SU-DHL-6 (cell line): ENCODE measurements around the gene MMP17.

Experiments
- H2AFZ ChIP-seq: fragments of 200-600 bp; sonication (generic); 2 replicates; pipeline ENCODE4 v1.6.1; 2014; ENCODE audit warnings: low read depth, mild to moderate bottlenecking, moderate library complexity, mixed read lengths, antibody characterized with exemption, low read length; ENCODE audit not compliant: severe bottlenecking
- H3F3A ChIP-seq: fragments of 200-600 bp; shearing (Covaris generic); 2 replicates; pipeline ENCODE4 v1.6.0; 2016; ENCODE audit warnings: antibody characterized with exemption, mild to moderate bottlenecking; ENCODE audit not compliant: insufficient read depth
- H3K27ac ChIP-seq: fragments of 200-600 bp; sonication (generic); 2 replicates; pipeline ENCODE4 v1.5.1; 2016; ENCODE audit warnings: low read depth, mild to moderate bottlenecking, low read length, moderate library complexity, mixed read lengths
- H3K27me3 ChIP-seq: fragments of 200-600 bp; sonication (generic), shearing (Covaris generic); 2 replicates; pipeline ENCODE4 v1.6.0; 2014; ENCODE audit warnings: mild to moderate bottlenecking, low read length
- H3K36me3 ChIP-seq: fragments of 200-600 bp; sonication (generic); 2 replicates; pipeline ENCODE4 v1.6.1; 2014; ENCODE audit warnings: mild to moderate bottlenecking, low read length, mixed read lengths
- H3K4me2 ChIP-seq: fragments of 300-600, 200-600 bp; shearing (Covaris generic), sonication (generic); 2 replicates; pipeline ENCODE4 v1.6.0; 2014; ENCODE audit warnings: low read length, low read depth, mild to moderate bottlenecking; ENCODE audit not compliant: poor library complexity, severe bottlenecking
- H3K4me3 ChIP-seq: fragments of 200-600 bp; sonication (generic); 2 replicates; pipeline ENCODE4 v1.5.1; 2014; ENCODE audit warnings: antibody characterized with exemption, low read length, mild to moderate bottlenecking, mixed read lengths; ENCODE audit not compliant: insufficient read depth, poor library complexity, severe bottlenecking
- H3K79me2 ChIP-seq: fragments of 200-600 bp; sonication (generic); 2 replicates; pipeline ENCODE4 v1.6.1; 2014; ENCODE audit warnings: mild to moderate bottlenecking, low read length, moderate library complexity; ENCODE audit not compliant: insufficient read depth
- H3K9ac ChIP-seq: fragments of 200-600 bp; sonication (generic); 2 replicates; pipeline ENCODE4 v1.7.0; 2014; ENCODE audit warnings: mild to moderate bottlenecking, low read length
- H3K9me2 ChIP-seq: fragments of 200-600 bp; sonication (generic); replicated peaks from 2 replicates; pipeline ENCODE4 v1.6.1; 2014; ENCODE audit warnings: low read length; ENCODE audit not compliant: insufficient read depth
- H3K9me3 ChIP-seq: fragments of 200-600 bp; sonication (generic); 2 replicates; pipeline ENCODE4 v1.6.1; 2014; ENCODE audit warnings: low read length, mixed read lengths; ENCODE audit not compliant: insufficient read depth
- H4K20me1 ChIP-seq: fragments of 200-600 bp; sonication (generic); 2 replicates; pipeline ENCODE4 v1.6.1; 2014; ENCODE audit warnings: low read depth, mild to moderate bottlenecking, antibody characterized with exemption, low read length, moderate library complexity, mixed read lengths
- CTCF ChIP-seq: fragments of 200-600 bp; sonication (generic); IDR thresholded peaks from one replicate; pipeline ENCODE4 v1.5.1; 2017; ENCODE audit warnings: antibody characterized with exemption, mild to moderate bottlenecking, low read length, moderate library complexity; ENCODE audit not compliant: insufficient read depth, poor library complexity, severe bottlenecking
- EZH2phosphoT487 ChIP-seq: fragments of 200-600 bp; sonication (generic), shearing (Covaris generic); conservative IDR thresholded peaks from 2 replicates; pipeline ENCODE4 v1.6.1; 2018; ENCODE audit warnings: mild to moderate bottlenecking, antibody characterized with exemption, low read length, moderate library complexity, mixed read lengths

MMP17 gene

GRCh38 chr12:131854861-131855476 is 26.8 kb downstream of the MMP17 start:
- no peaks in the 10 kb centered on the region for H3K36me3 ChIP-seq
- no peak overlapping the region for H2AFZ ChIP-seq
- no peak overlapping the region for H3K4me2 ChIP-seq
- H3K9me2 ChIP-seq: no peaks in the 10 kb centered on the region
- H3K27ac ChIP-seq: no peak overlapping the region
- no peaks in the 10 kb centered on the region for H3K79me2 ChIP-seq
- H3F3A ChIP-seq: no peaks in the 10 kb centered on the region
- H4K20me1 ChIP-seq: no peaks in the 10 kb centered on the region
- no peaks in the 10 kb centered on the region for H3K9me3 ChIP-seq
- H3K27me3 ChIP-seq: no peaks in the 10 kb centered on the region
- no peak overlapping the region for H3K4me3 ChIP-seq
- no peak overlapping the region for H3K9ac ChIP-seq
- no peak for TF ChIP-seq EZH2phosphoT487
- no peak for TF ChIP-seq CTCF

GRCh38 chr12:131855521-131856142 is 27.4 kb downstream of the MMP17 start:
- H3F3A ChIP-seq: no peaks in the 10 kb centered on the region
- no peak overlapping the region for H2AFZ ChIP-seq
- no peak overlapping the region for H3K4me2 ChIP-seq
- no peaks in the 10 kb centered on the region for H4K20me1 ChIP-seq
- TF ChIP-seq EZH2phosphoT487 (no peak), CTCF (no peak)
- H3K9ac ChIP-seq: no peak overlapping the region
- no peaks in the 10 kb centered on the region for H3K9me2 ChIP-seq
- H3K4me3 ChIP-seq: no peak overlapping the region
- H3K27me3 ChIP-seq: no peaks in the 10 kb centered on the region
- H3K36me3 ChIP-seq: no peaks in the 10 kb centered on the region
- no peak overlapping the region for H3K27ac ChIP-seq
- no peaks in the 10 kb centered on the region for H3K79me2 ChIP-seq
- H3K9me3 ChIP-seq: no peaks in the 10 kb centered on the region

- Histone ChIP-seq H3K27me3 (no peaks in the 10 kb centered on the region), H3K27ac (no peak overlapping the region), H3K4me3 (no peak overlapping the region), H3K79me2 (no peaks in the 10 kb centered on the region), H4K20me1 (no peaks in the 10 kb centered on the region), H3K9me2 (no peaks in the 10 kb centered on the region), H2AFZ (no peak overlapping the region), H3K9ac (no peak overlapping the region), H3K36me3 (no peaks in the 10 kb centered on the region), H3K9me3 (no peaks in the 10 kb centered on the region), H3K4me2 (no peak overlapping the region), H3F3A (no peaks in the 10 kb centered on the region)
- TF ChIP-seq EZH2phosphoT487: no peak
- TF ChIP-seq CTCF: no peak
These were observed 28.3 kb downstream of the MMP17 start for GRCh38 chr12:131856366-131857097.
